Measurements from ENCODE around the gene SOX13.

- no peak for TF ChIP-seq POLR2A (IDR thresholded peaks at IDR 0.05; ENCODE audit: low read depth)
- no peak for TF ChIP-seq CTCF (IDR thresholded peaks at IDR 0.05)
- TF ChIP-seq EP300 (IDR thresholded peaks at IDR 0.05): no peak
These were observed 30.0 kb downstream of the SOX13 start for GRCh38 chr1:204102739-204103430.

Data from esophagus muscularis mucosa (tissue), 4 donors.